Activated T-helper 2 cell treated with anti-CD3 and anti-CD28 coated beads, Interferon-gamma antibody, Interleukin-2, Interleukin-4, amounts not matched to agents 10 μg/mL and 5 μg/mL and 100 μg/mL, durations not matched to agents 14 hours and 24 hours and 36 hours (primary cell): ENCODE data around the gene EFHD2. TPM values are rescaled to one million over a fixed set of nuclear protein-coding genes. Genes with fewer than 3 reads are reported as not detected.
A peak's percentile ranks its signal among the peaks of the same experiment; 100 is the strongest.
"Not testable (repeated sequence)": the region's sequence is repeated elsewhere in the genome, so short reads cannot be mapped to it uniquely, and the experiment has no call there.

Experiments used
- DNase-seq: peaks from one replicate; pipeline ENCODE4 v3.0.0; 2021; ENCODE audit warnings: low spot score
- H3K27ac Mint-ChIP-seq: one replicate; pipeline ENCODE4 v1.8.0; 2021; ENCODE audit warnings: mixed read lengths
- H3K27me3 Mint-ChIP-seq: one replicate; pipeline ENCODE4 v1.8.0; 2021; ENCODE audit warnings: low read depth, mixed read lengths
- H3K36me3 Mint-ChIP-seq: one replicate; pipeline ENCODE4 v1.8.0; 2021; ENCODE audit warnings: low read depth, mixed read lengths
- H3K4me1 Mint-ChIP-seq: one replicate; pipeline ENCODE4 v1.8.0; 2021; ENCODE audit warnings: low read depth, mixed read lengths
- H3K4me3 Mint-ChIP-seq: one replicate; pipeline ENCODE4 v1.8.0; 2021; ENCODE audit warnings: low read depth, mild to moderate bottlenecking, moderate library complexity, mixed read lengths
- H3K9me3 Mint-ChIP-seq: one replicate; pipeline ENCODE4 v1.8.0; 2021; ENCODE audit warnings: mixed read lengths
- intact Hi-C: fragments of 100-400 bp; cut with micrococcal nuclease; formaldehyde crosslinking; loops from one replicate; pipeline ENCODE4 v1.15.1; 2023
- total RNA-seq: library from RNA; stranded (reverse); gene quantifications from 2 replicates; pipeline ENCODE4 v1.2.3, GENCODE V29; 2022

The EFHD2 gene
- total RNA-seq, 1 donor from 2014 or later, result 85.2 TPM

DNA sequence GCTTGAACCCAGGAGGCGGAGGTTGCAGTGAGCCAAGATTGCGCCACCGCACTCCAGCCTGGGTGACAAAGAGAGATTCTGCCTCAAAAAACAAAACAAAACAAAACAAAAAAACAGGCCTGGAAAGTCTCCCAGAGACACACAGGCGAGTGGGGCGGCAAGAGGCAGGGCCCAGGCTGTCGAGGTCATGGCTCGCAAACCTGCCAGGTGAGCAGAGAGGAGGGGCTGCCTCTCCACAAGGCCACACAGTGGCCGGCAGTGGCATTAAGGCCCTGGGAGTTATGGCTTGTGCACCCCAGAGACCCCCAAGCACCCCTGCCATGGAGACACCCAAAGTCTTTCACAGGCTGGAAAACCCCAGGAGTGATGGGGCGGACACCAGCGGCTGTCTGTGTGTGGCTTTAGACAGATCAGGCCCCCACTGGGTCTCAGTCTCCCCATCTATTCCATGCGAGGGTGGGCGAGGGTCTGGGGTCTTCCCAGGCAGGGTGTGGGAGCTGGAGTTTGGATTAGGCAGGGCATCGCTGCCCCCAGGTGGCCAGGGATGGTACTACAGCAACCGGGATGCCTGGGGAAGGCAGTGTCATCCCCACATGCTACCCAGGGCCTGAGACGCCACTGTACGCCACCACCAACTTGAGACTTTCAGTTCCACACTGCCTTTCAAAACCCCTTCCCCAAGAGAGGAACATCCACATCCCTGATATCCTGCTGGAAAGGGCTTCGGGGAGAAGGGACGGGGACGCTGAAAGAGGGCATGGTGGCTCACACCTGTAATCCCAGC is 21.3 kb downstream of the EFHD2 start:
- no peak overlapping the region for H3K4me3 Mint-ChIP-seq
- peaks cover 23% of the 10 kb centered on the region for H3K36me3 Mint-ChIP-seq
- H3K9me3 Mint-ChIP-seq, result no peaks in the 10 kb centered on the region
- intact Hi-C loops, result loop anchor here (1.0 to 2.0 kb wide), 2 partner anchors 46 to 108 kb away; no protein-coding TSS in a partner anchor
- peak; percentile 57 for DNase-seq
- peaks cover 6% of the 10 kb centered on the region for H3K4me1 Mint-ChIP-seq
- H3K27me3 Mint-ChIP-seq, result no peaks in the 10 kb centered on the region
- no peak overlapping the region for H3K27ac Mint-ChIP-seq

DNA sequence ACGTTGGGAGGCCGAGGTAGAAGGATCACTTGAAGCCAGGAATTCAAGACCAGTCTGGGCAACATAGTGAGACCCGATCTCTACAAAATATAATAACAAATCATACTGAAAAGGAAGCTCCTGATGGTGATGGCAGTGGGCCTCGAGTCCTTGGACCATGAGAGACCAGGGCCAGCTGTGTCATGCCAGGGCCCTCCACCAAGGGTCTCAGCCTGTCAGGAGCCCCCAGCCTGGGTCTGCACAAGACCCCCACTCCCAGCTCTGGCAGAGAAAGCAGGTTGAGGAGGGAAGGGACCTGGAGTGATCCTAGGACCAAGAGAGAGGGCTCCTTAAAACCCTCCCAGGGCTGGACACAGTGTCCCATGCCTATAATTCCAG is 21.9 kb downstream of the EFHD2 start:
- intact Hi-C loops, result loop anchor here (1.0 to 2.0 kb wide), 2 partner anchors 47 to 108 kb away; no protein-coding TSS in a partner anchor
- H3K27ac Mint-ChIP-seq, result no peak overlapping the region
- no peaks in the 10 kb centered on the region for H3K27me3 Mint-ChIP-seq
- H3K36me3 Mint-ChIP-seq, result peaks cover 18% of the 10 kb centered on the region
- no peak overlapping the region for H3K4me3 Mint-ChIP-seq
- H3K9me3 Mint-ChIP-seq, result no peaks in the 10 kb centered on the region
- no peak for DNase-seq
- H3K4me1 Mint-ChIP-seq, result peaks cover under 1% of the 10 kb centered on the region

DNA sequence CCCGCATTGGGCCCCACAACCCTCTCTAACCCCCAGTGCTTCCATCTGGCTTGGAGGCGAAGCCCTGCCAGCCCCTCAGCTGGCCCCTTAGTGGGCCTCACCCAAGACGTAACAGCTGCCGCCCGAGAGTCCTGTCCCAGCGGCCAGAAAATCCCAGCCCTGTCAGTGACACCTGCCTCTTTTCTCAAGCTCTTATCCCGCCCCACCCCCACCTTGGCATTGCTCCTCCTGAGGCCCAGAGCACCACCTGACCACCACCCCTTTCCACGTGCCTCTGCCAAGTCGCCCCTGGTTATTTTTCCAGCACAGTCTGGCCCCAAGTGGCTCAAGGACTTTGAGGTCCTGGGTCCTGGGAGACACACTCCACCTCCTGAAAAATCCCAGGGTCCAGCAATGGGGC is 22.6 kb downstream of the EFHD2 start:
- no peak overlapping the region for H3K27ac Mint-ChIP-seq
- H3K36me3 Mint-ChIP-seq, result peaks cover 14% of the 10 kb centered on the region
- no peak for DNase-seq
- no peaks in the 10 kb centered on the region for H3K4me1 Mint-ChIP-seq
- no peaks in the 10 kb centered on the region for H3K27me3 Mint-ChIP-seq
- no peak overlapping the region for H3K4me3 Mint-ChIP-seq
- H3K9me3 Mint-ChIP-seq, result no peaks in the 10 kb centered on the region
- intact Hi-C loops, result no loop called here

DNA sequence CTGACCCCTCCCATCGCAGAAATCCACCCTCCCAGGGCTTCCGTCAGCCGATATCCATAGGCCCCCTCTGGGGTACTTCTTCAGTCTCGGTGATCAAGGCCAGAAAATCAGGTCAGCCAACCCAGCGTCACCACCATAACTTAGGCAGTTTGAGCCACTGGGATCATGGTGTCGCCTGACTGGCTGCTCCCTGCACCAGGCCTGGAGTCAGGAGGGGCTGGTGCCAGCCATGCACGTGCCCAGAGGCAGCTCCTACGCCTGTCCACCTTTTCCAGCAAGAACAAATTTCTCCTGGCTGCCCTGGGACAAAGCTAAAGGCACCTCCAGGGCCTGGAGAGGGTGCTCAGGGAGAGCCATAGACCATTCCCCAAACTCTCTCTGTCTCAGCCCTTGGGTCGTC is 23.8 kb downstream of the EFHD2 start:
- peaks cover 8% of the 10 kb centered on the region for H3K36me3 Mint-ChIP-seq
- H3K4me3 Mint-ChIP-seq, result no peak overlapping the region
- intact Hi-C loops, result no loop called here
- H3K9me3 Mint-ChIP-seq, result no peaks in the 10 kb centered on the region
- no peak for DNase-seq
- no peaks in the 10 kb centered on the region for H3K27me3 Mint-ChIP-seq
- H3K4me1 Mint-ChIP-seq, result no peaks in the 10 kb centered on the region
- no peak overlapping the region for H3K27ac Mint-ChIP-seq

DNA sequence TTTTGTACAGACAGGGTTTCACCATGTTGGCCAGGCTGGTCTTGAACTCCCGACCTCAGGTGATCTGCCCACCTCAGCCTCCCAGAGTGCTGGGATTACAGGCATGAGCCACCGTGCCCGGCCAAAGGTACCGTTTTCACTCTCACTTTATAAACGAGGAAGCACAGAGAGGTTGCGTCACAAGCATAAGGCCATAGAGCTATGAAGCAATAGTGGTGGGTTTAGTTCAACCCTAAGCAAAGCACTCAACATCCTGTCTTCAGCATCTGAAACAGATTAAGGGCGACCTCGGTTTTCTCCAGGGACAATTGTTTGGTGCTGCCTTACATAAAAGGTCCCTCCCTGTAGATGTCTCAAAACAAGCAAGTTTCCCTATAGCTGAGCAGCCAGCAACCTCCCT is 25.1 kb downstream of the EFHD2 start:
- H3K9me3 Mint-ChIP-seq, H3K27me3 Mint-ChIP-seq, H3K4me3 Mint-ChIP-seq, intact Hi-C loops, H3K27ac Mint-ChIP-seq, H3K36me3 Mint-ChIP-seq, DNase-seq, H3K4me1 Mint-ChIP-seq: not testable (repeated sequence)

DNA sequence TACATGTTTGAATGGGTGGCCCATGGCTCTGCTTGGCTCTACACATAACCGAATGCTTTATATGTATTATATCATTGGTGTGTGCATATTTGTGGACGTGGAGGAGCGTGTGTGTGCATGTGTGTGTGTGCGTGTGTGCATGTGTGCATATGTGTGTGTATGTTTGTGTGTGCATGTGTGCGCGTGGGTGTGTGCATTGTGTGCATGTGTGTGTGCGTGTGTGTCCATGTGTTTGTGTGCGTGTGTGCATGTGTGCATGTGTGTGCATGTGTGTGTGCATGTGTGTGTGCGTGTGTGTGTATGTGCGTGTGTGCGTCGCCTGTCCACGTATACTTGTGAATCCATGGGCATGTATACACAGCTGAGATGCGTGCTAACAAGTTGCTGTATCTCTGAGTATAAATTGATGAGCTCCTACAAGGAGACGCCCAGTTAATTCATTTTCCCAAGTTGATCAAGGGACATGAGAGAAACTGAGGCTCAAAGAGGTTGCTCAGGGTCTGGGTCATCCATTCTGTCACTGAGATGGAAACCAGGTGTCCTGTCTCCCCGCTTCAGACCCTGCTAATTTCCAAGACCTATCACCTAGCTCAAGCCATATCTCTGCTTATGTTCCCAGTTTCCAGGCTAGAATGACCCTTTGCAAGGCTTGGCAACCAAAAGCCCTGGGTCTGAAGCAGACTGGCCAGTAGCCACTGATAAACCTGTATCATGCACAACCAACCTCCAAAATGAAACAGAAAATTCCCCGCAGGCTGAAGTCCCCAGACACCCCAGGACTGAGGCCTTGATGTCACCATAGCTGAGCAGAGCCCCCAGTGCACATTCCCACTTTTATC is 25.8 kb downstream of the EFHD2 start:
- no peaks in the 10 kb centered on the region for H3K27me3 Mint-ChIP-seq
- DNase-seq, result no peak
- no peaks in the 10 kb centered on the region for H3K36me3 Mint-ChIP-seq
- H3K27ac Mint-ChIP-seq, result no peak overlapping the region
- intact Hi-C loops, result no loop called here
- no peaks in the 10 kb centered on the region for H3K9me3 Mint-ChIP-seq
- H3K4me3 Mint-ChIP-seq, result no peak overlapping the region
- H3K4me1 Mint-ChIP-seq, result no peaks in the 10 kb centered on the region

DNA sequence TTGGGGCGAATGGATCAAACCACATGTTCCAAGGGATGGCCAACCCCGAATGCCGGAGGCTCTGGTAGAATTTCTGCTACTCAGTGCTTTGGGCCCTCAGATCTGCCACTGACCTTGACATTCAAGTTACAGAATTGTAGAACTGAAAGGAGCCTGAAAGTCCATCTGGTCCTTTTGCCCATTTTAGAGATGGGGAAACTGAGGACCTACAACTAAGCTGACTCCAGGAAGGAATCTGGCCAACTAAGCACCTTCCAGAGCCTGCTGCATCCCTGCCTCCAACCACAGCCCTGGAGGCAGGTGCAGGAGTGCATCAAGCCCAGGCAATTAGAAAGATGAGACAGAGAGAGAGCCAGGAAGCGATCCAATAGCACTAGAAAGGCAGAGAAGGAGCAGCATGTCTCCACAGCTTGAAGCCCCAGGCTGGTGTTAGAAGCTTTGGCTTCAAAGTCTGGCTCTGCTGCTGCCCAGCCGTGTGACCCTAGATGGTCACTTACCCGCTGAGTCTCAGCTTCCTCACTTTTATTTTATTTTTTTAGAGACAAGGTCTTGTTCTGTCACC is 27.3 kb downstream of the EFHD2 start:
- Mint-ChIP-seq H3K36me3 (no peaks in the 10 kb centered on the region), H3K9me3 (no peaks in the 10 kb centered on the region), H3K27ac (no peak overlapping the region), H3K4me3 (no peak overlapping the region), H3K4me1 (no peaks in the 10 kb centered on the region), H3K27me3 (no peaks in the 10 kb centered on the region)
- DNase-seq, result no peak
- intact Hi-C loops, result no loop called here

DNA sequence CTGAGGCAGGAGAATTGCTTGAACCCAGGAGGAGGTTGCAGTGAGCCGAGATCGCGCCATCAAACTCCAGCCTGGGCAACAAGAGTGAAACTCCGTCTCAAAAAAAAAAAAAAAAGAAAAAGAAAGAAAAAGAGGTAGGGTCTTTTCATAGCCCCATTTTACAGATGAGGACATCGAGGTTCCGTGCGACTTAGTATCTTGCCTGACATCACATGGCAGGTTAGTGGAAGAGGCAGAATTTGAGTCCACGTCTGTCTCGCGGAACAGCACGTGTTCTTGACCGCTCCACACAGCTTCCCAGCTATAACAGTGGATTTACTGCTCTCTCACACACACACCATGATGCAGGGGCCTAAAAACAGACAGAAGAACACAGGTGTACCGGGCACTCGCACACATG is 29.6 kb downstream of the EFHD2 start:
- H3K27me3 Mint-ChIP-seq, result peaks cover 2% of the 10 kb centered on the region
- intact Hi-C loops, result no loop called here
- no peaks in the 10 kb centered on the region for H3K4me1 Mint-ChIP-seq
- H3K9me3 Mint-ChIP-seq, result no peaks in the 10 kb centered on the region
- DNase-seq, result no peak
- H3K36me3 Mint-ChIP-seq, result no peaks in the 10 kb centered on the region
- no peak overlapping the region for H3K27ac Mint-ChIP-seq
- H3K4me3 Mint-ChIP-seq, result no peak overlapping the region

DNA sequence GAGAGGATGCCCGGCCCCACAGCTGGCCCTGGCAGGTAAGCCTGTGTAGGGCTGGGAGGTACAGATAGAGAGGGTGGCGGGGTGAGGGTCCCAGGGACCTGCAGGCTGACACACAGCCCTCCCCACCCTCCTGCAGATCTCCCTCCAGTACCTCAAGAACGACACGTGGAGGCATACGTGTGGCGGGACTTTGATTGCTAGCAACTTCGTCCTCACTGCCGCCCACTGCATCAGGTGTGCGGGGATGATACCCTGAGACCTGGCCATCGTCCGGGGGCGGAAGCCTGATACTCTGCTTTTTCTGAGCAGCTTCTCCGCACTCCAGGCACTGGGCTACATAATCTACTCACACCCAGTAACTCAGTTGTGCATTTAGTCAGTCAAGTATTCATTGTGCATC is 30.7 kb downstream of the EFHD2 start:
- H3K27me3 Mint-ChIP-seq, result peaks cover 5% of the 10 kb centered on the region
- peaks cover 3% of the 10 kb centered on the region for H3K4me1 Mint-ChIP-seq
- H3K4me3 Mint-ChIP-seq, result no peak overlapping the region
- H3K27ac Mint-ChIP-seq, result no peak overlapping the region
- intact Hi-C loops, result no loop called here
- DNase-seq, result no peak
- no peaks in the 10 kb centered on the region for H3K36me3 Mint-ChIP-seq
- no peaks in the 10 kb centered on the region for H3K9me3 Mint-ChIP-seq

DNA sequence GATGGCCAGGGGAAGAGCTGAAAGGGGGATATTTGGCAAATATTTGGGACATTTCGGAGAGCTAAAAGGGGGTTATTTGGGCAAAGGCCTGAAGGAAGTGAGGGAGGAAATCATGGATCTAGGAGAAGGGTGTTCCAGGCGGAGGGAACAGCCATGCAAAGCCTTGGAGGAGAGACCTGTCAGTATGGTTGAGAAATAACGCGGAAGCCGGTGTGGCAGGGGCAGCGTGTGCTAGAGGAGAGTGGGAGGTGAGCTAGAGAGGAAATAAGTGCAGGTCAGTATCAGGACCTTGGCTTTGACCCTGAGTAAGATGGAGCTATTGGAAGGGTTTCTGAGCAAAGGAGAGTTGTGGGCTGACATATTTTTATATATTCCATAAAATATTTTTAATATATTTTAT is 31.6 kb downstream of the EFHD2 start:
- Mint-ChIP-seq H3K27ac (no peak overlapping the region), H3K36me3 (no peaks in the 10 kb centered on the region), H3K27me3 (peaks cover 10% of the 10 kb centered on the region), H3K4me1 (peaks cover 7% of the 10 kb centered on the region), H3K9me3 (no peaks in the 10 kb centered on the region), H3K4me3 (no peak overlapping the region)
- intact Hi-C loops, result no loop called here
- DNase-seq, result no peak

DNA sequence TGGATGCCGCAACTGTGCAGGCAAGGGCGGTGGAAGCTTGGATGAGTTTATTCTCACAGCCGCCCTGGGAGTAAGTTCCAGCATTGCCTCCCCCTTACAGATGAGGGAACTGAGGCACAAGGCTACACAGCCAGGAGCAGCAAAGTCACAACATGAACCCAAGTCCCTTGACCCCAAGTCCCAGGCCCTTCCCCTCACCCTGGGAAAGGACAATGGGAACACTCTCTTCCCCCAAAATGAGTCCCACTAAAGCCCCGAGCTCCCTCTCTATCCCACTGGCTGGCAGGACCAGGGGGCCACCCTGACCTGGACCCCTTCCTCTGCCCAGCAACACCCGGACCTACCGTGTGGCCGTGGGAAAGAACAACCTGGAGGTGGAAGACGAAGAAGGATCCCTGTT is 32.4 kb downstream of the EFHD2 start:
- no peak for DNase-seq
- no peak overlapping the region for H3K27ac Mint-ChIP-seq

DNA sequence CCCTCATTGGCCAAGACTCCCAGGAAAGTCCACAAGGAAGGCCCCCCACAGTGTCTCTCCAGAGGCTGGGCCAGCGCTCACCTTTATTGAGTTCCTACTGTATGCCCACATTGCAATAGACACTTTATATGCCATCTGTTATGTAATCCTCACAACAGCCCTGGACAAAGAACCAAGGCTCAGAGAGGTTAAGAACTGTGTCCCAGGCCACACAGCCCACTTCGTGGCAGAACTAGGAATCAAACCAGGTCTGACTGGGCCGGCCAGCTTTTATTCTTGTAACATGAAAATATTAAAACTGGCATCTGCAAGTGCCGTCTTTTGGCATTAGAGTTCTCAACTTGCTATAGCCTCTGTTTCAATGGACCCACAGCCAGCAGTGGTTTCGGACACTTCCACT is 33.1 kb downstream of the EFHD2 start:
- Mint-ChIP-seq H3K27me3 (peaks cover 10% of the 10 kb centered on the region), H3K9me3 (no peaks in the 10 kb centered on the region), H3K4me3 (no peak overlapping the region), H3K27ac (no peak overlapping the region), H3K36me3 (no peaks in the 10 kb centered on the region), H3K4me1 (peaks cover 7% of the 10 kb centered on the region)
- intact Hi-C loops, result no loop called here
- DNase-seq, result no peak

More for the DNA sequence above, 32.4 kb downstream of the EFHD2 start:
- Mint-ChIP-seq H3K4me1 (peaks cover 7% of the 10 kb centered on the region), H3K9me3 (no peaks in the 10 kb centered on the region), H3K27me3 (peaks cover 10% of the 10 kb centered on the region), H3K4me3 (no peak overlapping the region), H3K36me3 (no peaks in the 10 kb centered on the region)
- intact Hi-C loops, result no loop called here

DNA sequence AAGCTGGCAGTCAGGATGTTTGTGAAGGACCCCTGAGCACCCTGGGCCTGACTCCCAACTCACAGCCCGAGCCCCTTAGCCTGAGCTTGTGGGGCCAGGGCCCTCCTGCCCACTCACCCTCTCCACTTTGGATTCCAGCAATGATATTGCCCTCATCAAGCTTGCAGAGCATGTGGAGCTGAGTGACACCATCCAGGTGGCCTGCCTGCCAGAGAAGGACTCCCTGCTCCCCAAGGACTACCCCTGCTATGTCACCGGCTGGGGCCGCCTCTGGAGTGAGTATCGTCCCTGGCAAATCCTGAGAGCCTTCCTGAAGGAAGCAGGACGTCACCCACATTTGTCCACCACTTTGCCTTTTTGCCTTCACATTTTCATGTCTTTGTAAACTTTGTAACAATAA is 33.6 kb downstream of the EFHD2 start:
- Mint-ChIP-seq H3K9me3 (no peaks in the 10 kb centered on the region), H3K36me3 (no peaks in the 10 kb centered on the region), H3K4me1 (peaks cover 7% of the 10 kb centered on the region), H3K27ac (no peak overlapping the region), H3K4me3 (no peak overlapping the region), H3K27me3 (peaks cover 10% of the 10 kb centered on the region)
- DNase-seq, result no peak
- intact Hi-C loops, result no loop called here
